MM.1S (cell line): ENCODE data around the gene TMEM212.

ENCODE experiments used
- DNase-seq: peaks from one replicate; pipeline ENCODE4 v3.0.0-alpha.2; 2015
- H2AFZ ChIP-seq: fragments of 300-600 bp; sonication (generic); 2 replicates; pipeline ENCODE4 v1.6.0; 2016; ENCODE audit warnings: antibody characterized with exemption, low read length
- H3F3A ChIP-seq: fragments of 300-600 bp; sonication (generic); 2 replicates; pipeline ENCODE4 v1.6.1; 2016; ENCODE audit warnings: mild to moderate bottlenecking, antibody characterized with exemption, low read length, moderate library complexity, mixed read lengths; ENCODE audit not compliant: insufficient read depth
- H3K27ac ChIP-seq: fragments of 300-600 bp; sonication (generic); 2 replicates; pipeline ENCODE4 v1.5.1; 2016; ENCODE audit warnings: mild to moderate bottlenecking, low read length
- H3K27me3 ChIP-seq: fragments of 300-600 bp; sonication (generic); replicated peaks from 2 replicates; pipeline ENCODE4 v1.6.0; 2016; ENCODE audit warnings: low read length; ENCODE audit not compliant: insufficient read depth
- H3K36me3 ChIP-seq: fragments of 300-600 bp; sonication (generic); replicated peaks from 2 replicates; pipeline ENCODE4 v1.6.1; 2016; ENCODE audit warnings: mild to moderate bottlenecking, low read length, mixed read lengths; ENCODE audit not compliant: insufficient read depth
- H3K4me1 ChIP-seq: fragments of 300-600 bp; sonication (generic); 2 replicates; pipeline ENCODE4 v1.6.1; 2016; ENCODE audit warnings: low read length, mixed read lengths
- H3K4me2 ChIP-seq: fragments of 300-600 bp; sonication (generic); 2 replicates; pipeline ENCODE4 v1.6.0; 2016; ENCODE audit warnings: low read depth, low read length
- H3K4me3 ChIP-seq: fragments of 300-600 bp; sonication (generic); 2 replicates; pipeline ENCODE4 v1.5.1; 2016; ENCODE audit warnings: low read length, mixed read lengths
- H3K79me2 ChIP-seq: fragments of 300-600 bp; sonication (generic); 2 replicates; pipeline ENCODE4 v1.6.1; 2016; ENCODE audit warnings: mixed run types, low read length, mixed read lengths
- H3K9ac ChIP-seq: fragments of 300-600 bp; sonication (generic); 2 replicates; pipeline ENCODE4 v1.6.1; 2016; ENCODE audit warnings: low read length, mixed read lengths
- H3K9me2 ChIP-seq: fragments of 300-600 bp; sonication (generic); replicated peaks from 2 replicates; pipeline ENCODE4 v1.6.1; 2016; ENCODE audit warnings: mild to moderate bottlenecking, low read length, mixed read lengths; ENCODE audit not compliant: insufficient read depth
- H3K9me3 ChIP-seq: fragments of 300-600 bp; sonication (generic); replicated peaks from 2 replicates; pipeline ENCODE4 v1.6.1; 2016; ENCODE audit warnings: mild to moderate bottlenecking, low read length, mixed read lengths; ENCODE audit not compliant: insufficient read depth
- H4K20me1 ChIP-seq: fragments of 300-600 bp; sonication (generic); 2 replicates; pipeline ENCODE4 v1.6.1; 2016; ENCODE audit warnings: mild to moderate bottlenecking, low read length, moderate library complexity, mixed read lengths; ENCODE audit not compliant: insufficient read depth
- CTCF ChIP-seq: fragments of 300-600 bp; sonication (generic); IDR thresholded peaks from 2 replicates; pipeline ENCODE4 v1.5.1; 2016; ENCODE audit warnings: antibody characterized with exemption, low read length, mixed read lengths
- EZH2 ChIP-seq: fragments of 300-600 bp; sonication (generic); optimal IDR thresholded peaks from 2 replicates; pipeline ENCODE3; 2017; ENCODE audit warnings: low read depth, mild to moderate bottlenecking, antibody characterized with exemption, low read length, mixed read lengths
- EZH2phosphoT487 ChIP-seq: fragments of 300-600 bp; sonication (generic); IDR thresholded peaks from 2 replicates; pipeline ENCODE4 v1.6.1; 2018; ENCODE audit warnings: antibody characterized with exemption, low read length

TMEM212 gene

GRCh38 chr3:171874879-171875278, 31.7 kb downstream of the TMEM212 start:
- no peaks in the 10 kb centered on the region for H4K20me1 ChIP-seq
- no peak overlapping the region for H3K9ac ChIP-seq
- no peaks in the 10 kb centered on the region for H3F3A ChIP-seq
- TF ChIP-seq EZH2 (no peak), EZH2phosphoT487 (no peak), CTCF (no peak)
- H3K27ac ChIP-seq, result no peak overlapping the region
- H3K27me3 ChIP-seq, result no peaks in the 10 kb centered on the region
- H3K4me1 ChIP-seq, result no peaks in the 10 kb centered on the region
- no peak for DNase-seq
- H3K4me2 ChIP-seq, result no peak overlapping the region
- H3K9me2 ChIP-seq, result no peaks in the 10 kb centered on the region
- no peaks in the 10 kb centered on the region for H3K9me3 ChIP-seq
- H3K36me3 ChIP-seq, result no peaks in the 10 kb centered on the region
- H2AFZ ChIP-seq, result no peak overlapping the region
- no peak overlapping the region for H3K4me3 ChIP-seq
- H3K79me2 ChIP-seq, result no peaks in the 10 kb centered on the region

GRCh38 chr3:171875923-171876412, 32.8 kb downstream of the TMEM212 start:
- TF ChIP-seq EZH2phosphoT487, result no peak
- TF ChIP-seq CTCF, result no peak
- no peak for TF ChIP-seq EZH2
- Histone ChIP-seq H3K79me2 (no peaks in the 10 kb centered on the region), H3F3A (no peaks in the 10 kb centered on the region), H3K27ac (no peak overlapping the region), H3K36me3 (no peaks in the 10 kb centered on the region), H3K27me3 (no peaks in the 10 kb centered on the region), H3K9ac (no peak overlapping the region), H2AFZ (no peak overlapping the region), H3K4me1 (no peaks in the 10 kb centered on the region), H3K9me3 (no peaks in the 10 kb centered on the region), H3K4me2 (no peak overlapping the region), H3K9me2 (no peaks in the 10 kb centered on the region), H4K20me1 (no peaks in the 10 kb centered on the region), H3K4me3 (no peak overlapping the region)
- DNase-seq, result no peak

- Histone ChIP-seq H2AFZ (no peak overlapping the region), H3K27me3 (no peaks in the 10 kb centered on the region), H3K4me2 (no peak overlapping the region), H3K9ac (no peak overlapping the region), H3K79me2 (no peaks in the 10 kb centered on the region), H3K9me2 (no peaks in the 10 kb centered on the region), H3F3A (no peaks in the 10 kb centered on the region), H3K9me3 (no peaks in the 10 kb centered on the region), H3K27ac (no peak overlapping the region), H3K4me1 (no peaks in the 10 kb centered on the region), H3K36me3 (no peaks in the 10 kb centered on the region), H3K4me3 (no peak overlapping the region), H4K20me1 (no peaks in the 10 kb centered on the region)
- no peak for DNase-seq
- TF ChIP-seq EZH2phosphoT487, result no peak
- no peak for TF ChIP-seq EZH2
- TF ChIP-seq CTCF, result no peak
These were observed 33.6 kb downstream of the TMEM212 start for GRCh38 chr3:171876680-171877147.
